NCI-H2196 treated with DMSO at 0.1 percent for 48 hours (cell line): ENCODE measurements around the gene CNKSR3.

Experiments
- DNase-seq: peaks from one replicate; lab custom pipeline; 2025; ENCODE audit not compliant: unreplicated experiment; lab: John Stamatoyannopoulos, UW

Gene CNKSR3

GRCh38 chr6:154504102-154504501, 6.4 kb downstream of the CNKSR3 start:
- no peak for DNase-seq

- no peak for DNase-seq
These were observed 6.8 kb downstream of the CNKSR3 start for GRCh38 chr6:154503658-154504057.

- DNase-seq, result no peak
These were observed 7.9 kb downstream of the CNKSR3 start for GRCh38 chr6:154502553-154502952.

GRCh38 chr6:154501578-154501868, 9.0 kb downstream of the CNKSR3 start:
- DNase-seq, result no peak

- peak; percentile 63 for DNase-seq
These were observed 9.5 kb downstream of the CNKSR3 start for GRCh38 chr6:154500769-154501577.

GRCh38 chr6:154499855-154500589, 10.5 kb downstream of the CNKSR3 start:
- no peak for DNase-seq

GRCh38 chr6:154498340-154498934, 12.0 kb downstream of the CNKSR3 start:
- no peak for DNase-seq

- no peak for DNase-seq
These were observed 13.5 kb downstream of the CNKSR3 start for GRCh38 chr6:154496793-154497517.

- no peak for DNase-seq
These were observed 14.3 kb downstream of the CNKSR3 start for GRCh38 chr6:154496186-154496585.

- DNase-seq, result no peak
These were observed 15.7 kb downstream of the CNKSR3 start for GRCh38 chr6:154494592-154495311.

GRCh38 chr6:154491567-154492470, 18.7 kb downstream of the CNKSR3 start:
- DNase-seq, result peak; percentile 54

- DNase-seq, result no peak
These were observed 20.7 kb downstream of the CNKSR3 start for GRCh38 chr6:154489822-154490221.

GRCh38 chr6:154488802-154489437, 21.6 kb downstream of the CNKSR3 start:
- no peak for DNase-seq

GRCh38 chr6:154488248-154488593, 22.3 kb downstream of the CNKSR3 start:
- DNase-seq, result no peak

- no peak for DNase-seq
These were observed 22.9 kb downstream of the CNKSR3 start for GRCh38 chr6:154487367-154488247.

- no peak for DNase-seq
These were observed 24.7 kb downstream of the CNKSR3 start for GRCh38 chr6:154485815-154486214.

GRCh38 chr6:154484942-154485341, 25.5 kb downstream of the CNKSR3 start:
- no peak for DNase-seq

GRCh38 chr6:154482858-154483257, 27.6 kb downstream of the CNKSR3 start:
- no peak for DNase-seq
